BLaER1 (cell line): ENCODE data around the gene WNT16.

Source experiments
- H3K27ac ChIP-seq: shearing (Covaris generic); formaldehyde crosslinking; 2 replicates; pipeline ENCODE4 v1.8.1; 2022
- H3K27me3 ChIP-seq: shearing (Covaris generic); formaldehyde crosslinking; 2 replicates; pipeline ENCODE4 v1.8.1; 2022
- H3K36me3 ChIP-seq: shearing (Covaris generic); formaldehyde crosslinking; 2 replicates; pipeline ENCODE4 v1.8.1; 2022
- H3K4me1 ChIP-seq: shearing (Covaris generic); formaldehyde crosslinking; 2 replicates; pipeline ENCODE4 v1.8.1; 2022
- H3K4me2 ChIP-seq: shearing (Covaris generic); formaldehyde crosslinking; 2 replicates; pipeline ENCODE4 v1.8.1; 2022
- H3K4me3 ChIP-seq: shearing (Covaris generic); formaldehyde crosslinking; 2 replicates; pipeline ENCODE4 v1.8.1; 2022
- H3K9ac ChIP-seq: shearing (Covaris generic); formaldehyde crosslinking; 2 replicates; pipeline ENCODE4 v1.8.1; 2022
- H3K9me3 ChIP-seq: shearing (Covaris generic); formaldehyde crosslinking; 2 replicates; pipeline ENCODE4 v1.8.1; 2022
- H4K20me1 ChIP-seq: shearing (Covaris generic); formaldehyde crosslinking; 2 replicates; pipeline ENCODE4 v1.8.1; 2022
- Cebpa-rat ChIP-seq: shearing (Covaris generic); IDR thresholded peaks from 2 replicates; pipeline ENCODE4 v1.8.1; 2022

WNT16 gene

DNA sequence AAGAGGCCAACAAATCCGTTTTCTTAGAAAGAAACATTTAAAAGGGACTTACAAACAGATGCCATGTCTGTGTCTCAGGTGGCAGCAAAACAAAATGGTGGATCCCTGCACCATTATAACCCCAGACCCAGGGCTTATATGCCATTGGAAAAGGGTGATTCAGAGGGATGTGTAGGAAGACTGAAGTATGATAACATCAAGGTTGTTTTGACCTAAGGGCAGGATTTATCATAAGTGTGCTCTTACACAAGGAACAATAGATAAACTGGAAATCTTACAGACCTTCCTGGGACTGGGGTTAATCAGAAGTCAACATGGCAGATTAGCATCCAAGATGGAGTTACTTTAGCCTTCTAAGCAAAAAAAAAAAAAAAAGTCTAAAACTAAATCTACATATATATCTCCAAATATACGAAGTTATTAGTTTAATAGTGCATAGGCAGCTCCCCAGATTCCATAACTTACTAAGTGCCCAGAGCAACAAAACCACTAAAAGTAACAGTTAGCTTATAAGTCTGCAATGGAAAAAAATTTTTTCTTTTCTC is 34.3 kb upstream of the WNT16 start:
- no peaks in the 10 kb centered on the region for H3K27me3 ChIP-seq
- no peaks in the 10 kb centered on the region for H4K20me1 ChIP-seq
- no peak overlapping the region for H3K4me2 ChIP-seq
- no peak overlapping the region for H3K9ac ChIP-seq
- peaks cover 36% of the 10 kb centered on the region for H3K36me3 ChIP-seq
- H3K27ac ChIP-seq, result no peak overlapping the region
- no peak for TF ChIP-seq Cebpa-rat
- H3K4me1 ChIP-seq, result no peaks in the 10 kb centered on the region
- H3K9me3 ChIP-seq, result peaks cover 47% of the 10 kb centered on the region
- H3K4me3 ChIP-seq, result no peak overlapping the region

DNA sequence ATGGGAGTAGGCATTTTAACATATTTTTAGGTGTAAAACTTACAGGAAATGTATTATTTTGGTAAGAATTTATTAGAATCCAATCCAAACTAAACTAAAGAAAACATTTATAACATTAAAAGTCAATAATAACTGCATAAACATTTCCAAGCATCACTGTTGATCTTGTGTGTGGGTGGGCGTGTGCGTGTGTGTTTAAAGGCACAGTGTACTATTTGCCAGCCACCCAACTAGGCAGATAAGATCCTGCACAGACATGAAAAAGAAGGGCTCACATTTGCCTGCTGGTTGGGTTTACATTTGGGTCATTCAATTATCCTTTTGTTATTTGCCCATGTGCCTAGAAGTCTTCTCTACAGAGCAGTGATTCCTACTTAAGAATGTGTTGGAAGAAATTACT is 31.0 kb upstream of the WNT16 start:
- Histone ChIP-seq H3K36me3 (peaks cover 54% of the 10 kb centered on the region), H3K4me2 (no peak overlapping the region), H3K4me3 (no peak overlapping the region), H3K4me1 (no peaks in the 10 kb centered on the region), H3K27me3 (no peaks in the 10 kb centered on the region), H3K9ac (no peak overlapping the region), H3K9me3 (peaks cover 20% of the 10 kb centered on the region), H3K27ac (no peak overlapping the region), H4K20me1 (no peaks in the 10 kb centered on the region)
- TF ChIP-seq Cebpa-rat, result no peak

DNA sequence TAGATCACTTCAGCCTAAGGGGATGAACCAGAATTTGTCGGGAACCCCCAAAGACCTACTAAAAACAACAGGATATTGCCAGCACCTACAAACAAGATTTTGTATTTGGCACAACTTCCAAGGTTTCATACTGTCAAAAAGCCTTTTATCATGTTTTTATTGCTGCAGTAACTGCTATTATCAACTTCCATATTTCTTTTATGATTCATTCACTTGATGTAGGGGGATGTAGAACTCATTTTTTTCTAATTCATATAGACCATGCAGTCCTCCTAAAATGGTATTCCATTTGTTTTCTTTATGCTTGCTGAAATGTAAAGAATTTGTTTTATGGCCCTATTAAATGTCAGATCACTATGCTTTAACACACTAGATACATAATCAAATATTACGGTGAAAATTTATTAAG is 30.0 kb upstream of the WNT16 start:
- TF ChIP-seq Cebpa-rat, result no peak
- Histone ChIP-seq H3K27me3 (no peaks in the 10 kb centered on the region), H4K20me1 (no peaks in the 10 kb centered on the region), H3K4me1 (no peaks in the 10 kb centered on the region), H3K4me3 (no peak overlapping the region), H3K36me3 (peaks cover 49% of the 10 kb centered on the region), H3K9me3 (peaks cover 10% of the 10 kb centered on the region), H3K4me2 (no peak overlapping the region), H3K27ac (no peak overlapping the region), H3K9ac (no peak overlapping the region)

DNA sequence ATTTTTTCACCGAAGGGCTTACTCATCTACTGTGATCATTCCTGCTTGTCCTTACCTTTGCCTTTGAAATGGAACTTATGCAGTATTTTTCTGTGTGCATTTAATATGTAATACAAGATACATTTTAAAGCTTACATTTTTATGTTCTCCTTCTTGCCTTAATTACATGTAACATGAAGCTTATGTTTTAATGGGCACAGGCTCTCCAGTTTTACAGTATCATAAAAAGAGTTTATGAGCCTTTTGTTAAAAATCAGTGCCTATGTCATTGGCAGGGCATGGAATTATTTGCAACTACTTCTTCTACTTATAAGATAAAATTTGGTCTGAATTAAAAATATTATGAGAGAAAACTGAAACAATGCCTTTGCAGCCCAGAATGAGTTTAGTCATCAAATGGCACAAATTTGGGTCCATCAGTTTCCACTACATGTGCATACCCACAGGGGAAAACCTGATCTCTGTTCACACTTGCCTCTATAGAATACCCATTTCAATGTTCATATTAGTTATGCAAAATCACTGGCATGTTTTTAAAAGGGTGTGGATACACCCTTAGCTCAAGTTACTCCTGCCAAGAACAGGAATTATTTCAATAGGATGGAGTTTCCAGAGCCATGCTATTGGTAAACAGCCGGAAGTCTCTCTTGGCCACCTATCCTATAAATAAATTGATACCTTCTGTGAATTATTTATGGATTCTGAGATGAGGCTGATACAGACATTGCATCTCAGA is 27.9 kb upstream of the WNT16 start:
- TF ChIP-seq Cebpa-rat, result no peak
- Histone ChIP-seq H3K27me3 (no peaks in the 10 kb centered on the region), H3K4me3 (no peak overlapping the region), H3K36me3 (peaks cover 44% of the 10 kb centered on the region), H3K9ac (no peak overlapping the region), H4K20me1 (no peaks in the 10 kb centered on the region), H3K9me3 (0 out of 2 replicates have a peak, but pooled peaks cover 4% of the 10 kb centered on the region), H3K27ac (no peak overlapping the region), H3K4me2 (no peak overlapping the region), H3K4me1 (no peaks in the 10 kb centered on the region)

DNA sequence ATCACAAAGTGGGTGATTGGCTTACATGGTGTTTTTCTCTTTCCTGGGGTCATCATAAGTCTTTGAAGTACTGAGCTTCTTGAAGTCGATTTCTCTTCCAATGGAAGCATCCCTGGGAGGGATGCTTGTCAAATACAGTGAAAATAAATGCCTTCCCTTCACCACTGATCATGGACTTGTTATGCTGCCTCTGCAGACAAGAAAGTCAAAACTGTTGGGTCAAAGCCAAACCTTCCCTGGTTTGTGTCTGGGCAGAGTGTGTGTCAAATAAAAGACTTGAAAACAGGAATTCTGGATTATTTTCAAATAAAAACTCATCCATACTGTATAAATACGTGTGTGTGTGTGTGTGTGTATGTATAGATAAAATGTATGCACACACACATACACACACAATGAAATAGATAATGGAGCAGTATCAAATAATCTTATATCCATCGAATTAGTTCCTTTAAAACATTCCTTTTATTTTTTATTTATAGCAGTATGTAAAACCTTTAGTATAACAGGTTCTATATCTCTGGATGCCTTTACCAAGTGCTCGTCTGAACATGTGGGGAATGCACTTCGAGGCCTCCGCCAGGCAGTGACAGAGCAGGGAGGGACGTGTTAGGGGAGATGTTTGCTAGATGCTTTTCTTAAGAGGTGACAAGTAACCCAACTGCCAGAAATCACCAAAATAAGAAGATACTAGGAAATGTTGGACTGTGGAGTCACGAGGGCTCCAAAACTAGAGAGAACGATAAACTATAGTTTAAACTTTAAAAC is 27.2 kb upstream of the WNT16 start:
- no peak for TF ChIP-seq Cebpa-rat
- H3K27ac ChIP-seq, result no peak overlapping the region

DNA sequence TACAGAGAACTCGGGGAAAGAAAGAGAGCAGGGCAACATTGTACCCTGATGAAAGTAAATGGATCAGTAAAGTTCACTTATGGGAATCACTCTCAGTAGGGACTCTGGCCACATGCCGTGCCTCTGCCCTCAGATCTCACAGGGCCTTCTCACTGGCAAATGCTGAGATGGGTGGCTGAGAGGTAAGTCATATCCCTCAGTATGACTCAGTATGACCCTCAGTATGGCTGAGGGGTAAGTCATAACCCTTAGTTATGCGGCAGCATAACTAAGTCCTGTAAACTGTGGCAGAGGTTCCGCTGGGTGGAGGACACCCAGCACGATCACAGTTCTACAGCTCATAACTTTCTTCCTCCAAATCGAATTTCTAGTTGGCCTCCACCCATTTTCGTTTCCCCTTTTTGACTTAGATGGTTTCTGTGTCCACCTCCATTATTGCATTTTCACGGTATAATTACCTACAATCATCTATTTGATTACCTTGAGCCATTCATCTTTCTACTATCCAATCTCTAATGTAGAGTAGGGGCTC is 26.5 kb upstream of the WNT16 start:
- Histone ChIP-seq H3K4me3 (no peak overlapping the region), H3K36me3 (peaks cover 55% of the 10 kb centered on the region), H4K20me1 (no peaks in the 10 kb centered on the region), H3K9me3 (0 out of 2 replicates have a peak, but pooled peaks cover 4% of the 10 kb centered on the region), H3K4me1 (no peaks in the 10 kb centered on the region), H3K9ac (no peak overlapping the region), H3K4me2 (no peak overlapping the region), H3K27ac (no peak overlapping the region), H3K27me3 (no peaks in the 10 kb centered on the region)
- TF ChIP-seq Cebpa-rat, result no peak

More for the DNA sequence above, 27.2 kb upstream of the WNT16 start:
- Histone ChIP-seq H3K4me2 (no peak overlapping the region), H3K4me3 (no peak overlapping the region), H3K27me3 (no peaks in the 10 kb centered on the region), H3K4me1 (no peaks in the 10 kb centered on the region), H3K9me3 (0 out of 2 replicates have a peak, but pooled peaks cover 4% of the 10 kb centered on the region), H4K20me1 (no peaks in the 10 kb centered on the region), H3K36me3 (peaks cover 50% of the 10 kb centered on the region), H3K9ac (no peak overlapping the region)

DNA sequence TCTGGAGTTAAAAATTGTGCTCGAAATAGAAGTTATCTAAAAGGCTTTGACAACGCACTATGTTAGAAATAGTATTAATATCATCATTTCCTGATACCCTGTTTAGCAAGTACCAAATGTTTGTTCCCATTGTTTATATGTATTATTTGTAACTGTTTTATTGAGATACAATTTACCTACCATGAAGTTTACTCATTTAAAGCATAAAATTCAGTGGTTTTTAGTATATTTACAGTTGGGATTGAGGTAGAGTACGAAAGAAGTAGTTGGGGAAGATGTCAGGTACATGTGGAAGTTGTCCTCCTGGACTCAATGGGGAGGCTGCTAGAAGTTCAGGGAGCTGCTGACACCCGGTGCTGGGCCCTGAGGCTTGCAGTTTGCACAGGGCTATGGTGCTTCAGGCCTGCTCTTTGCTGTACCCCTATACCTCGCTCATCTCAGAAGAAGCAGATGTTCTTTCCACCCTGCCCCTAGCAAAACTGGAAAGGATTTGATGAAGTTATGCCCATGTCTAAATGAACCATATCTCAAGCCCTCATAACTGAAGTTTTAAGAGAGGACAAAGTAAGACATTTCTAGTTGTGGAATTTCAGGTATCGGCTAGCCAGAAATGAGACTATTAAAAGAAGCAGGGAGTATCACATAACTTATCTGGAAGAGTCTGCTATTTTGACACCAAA is 25.2 kb upstream of the WNT16 start:
- no peaks in the 10 kb centered on the region for H4K20me1 ChIP-seq
- H3K9ac ChIP-seq, result no peak overlapping the region
- H3K27ac ChIP-seq, result no peak overlapping the region
- H3K4me2 ChIP-seq, result no peak overlapping the region
- no peaks in the 10 kb centered on the region for H3K27me3 ChIP-seq
- no peak overlapping the region for H3K4me3 ChIP-seq
- H3K4me1 ChIP-seq, result no peaks in the 10 kb centered on the region
- H3K36me3 ChIP-seq, result peaks cover 64% of the 10 kb centered on the region
- no peak for TF ChIP-seq Cebpa-rat
- peaks cover 8% of the 10 kb centered on the region for H3K9me3 ChIP-seq

DNA sequence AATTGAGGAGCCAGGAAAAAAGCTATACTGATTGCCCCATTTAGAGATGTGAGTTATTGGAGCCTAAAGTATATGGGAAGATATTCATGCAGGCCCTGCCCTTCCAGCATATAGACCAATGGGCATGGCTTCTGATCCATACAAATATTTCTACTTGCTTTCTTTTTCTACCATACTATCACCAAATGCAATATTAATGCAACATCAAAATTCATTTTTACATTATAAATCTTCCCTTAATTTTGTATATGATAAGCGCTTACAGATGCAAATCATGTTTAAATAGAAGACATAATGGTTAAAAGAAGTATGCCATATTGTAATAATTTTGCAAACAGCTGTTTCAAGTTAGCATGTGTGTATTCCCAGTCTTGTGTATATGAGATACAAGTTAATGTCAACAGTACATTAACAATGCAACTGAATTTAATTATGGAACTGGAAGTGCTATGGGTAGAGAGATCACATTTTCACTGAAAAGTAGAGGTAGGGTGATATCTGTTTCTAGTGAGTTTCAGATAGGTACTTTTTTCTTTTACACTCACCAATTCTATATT is 24.6 kb upstream of the WNT16 start:
- Histone ChIP-seq H3K27me3 (no peaks in the 10 kb centered on the region), H3K9ac (no peak overlapping the region), H3K27ac (no peak overlapping the region), H3K36me3 (peaks cover 70% of the 10 kb centered on the region), H3K9me3 (peaks cover 14% of the 10 kb centered on the region), H3K4me3 (no peak overlapping the region), H3K4me1 (no peaks in the 10 kb centered on the region), H4K20me1 (no peaks in the 10 kb centered on the region), H3K4me2 (no peak overlapping the region)
- TF ChIP-seq Cebpa-rat, result no peak

DNA sequence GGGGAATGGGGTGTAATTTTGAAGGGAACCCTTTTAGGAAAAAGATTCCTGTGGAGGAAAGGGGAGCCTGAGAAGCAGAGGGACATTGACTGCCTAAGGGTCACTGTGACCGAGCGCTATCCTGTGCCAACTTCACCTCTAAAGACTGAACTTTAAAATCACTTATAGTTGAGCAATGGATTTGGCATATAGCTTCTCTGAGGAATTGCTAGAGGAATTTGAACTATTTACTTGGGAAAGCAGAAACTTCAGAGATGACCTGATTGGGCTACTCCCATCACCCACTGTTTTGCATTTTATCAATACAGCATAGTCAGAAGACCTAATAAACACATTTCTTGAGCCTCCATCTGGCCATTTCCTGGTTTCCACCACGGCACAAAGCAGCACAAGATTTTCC is 23.7 kb upstream of the WNT16 start:
- Histone ChIP-seq H4K20me1 (no peaks in the 10 kb centered on the region), H3K4me2 (no peak overlapping the region), H3K9me3 (peaks cover 24% of the 10 kb centered on the region), H3K27me3 (no peaks in the 10 kb centered on the region), H3K27ac (no peak overlapping the region), H3K36me3 (peaks cover 78% of the 10 kb centered on the region), H3K9ac (no peak overlapping the region), H3K4me1 (no peaks in the 10 kb centered on the region), H3K4me3 (no peak overlapping the region)
- no peak for TF ChIP-seq Cebpa-rat
